GM18951 (cell line): ENCODE measurements around the gene FAM163B.

Experiments
- POLR2A ChIP-seq: IDR thresholded peaks from 4 replicates; pipeline ENCODE4 v1.6.1; 2011; ENCODE audit warnings: mild to moderate bottlenecking; ENCODE audit not compliant: insufficient read length, insufficient read depth; ENCODE audit errors: extremely low read depth
- in situ Hi-C: fragments of 300-500 bp; cut with MboI; formaldehyde crosslinking; loops from one replicate; pipeline ENCODE4 v1.12.0; 2022; ENCODE audit warnings: low sequenced_read_pairs, mixed read lengths, inconsistent platforms; ENCODE audit not compliant: unreplicated experiment

Gene FAM163B

DNA sequence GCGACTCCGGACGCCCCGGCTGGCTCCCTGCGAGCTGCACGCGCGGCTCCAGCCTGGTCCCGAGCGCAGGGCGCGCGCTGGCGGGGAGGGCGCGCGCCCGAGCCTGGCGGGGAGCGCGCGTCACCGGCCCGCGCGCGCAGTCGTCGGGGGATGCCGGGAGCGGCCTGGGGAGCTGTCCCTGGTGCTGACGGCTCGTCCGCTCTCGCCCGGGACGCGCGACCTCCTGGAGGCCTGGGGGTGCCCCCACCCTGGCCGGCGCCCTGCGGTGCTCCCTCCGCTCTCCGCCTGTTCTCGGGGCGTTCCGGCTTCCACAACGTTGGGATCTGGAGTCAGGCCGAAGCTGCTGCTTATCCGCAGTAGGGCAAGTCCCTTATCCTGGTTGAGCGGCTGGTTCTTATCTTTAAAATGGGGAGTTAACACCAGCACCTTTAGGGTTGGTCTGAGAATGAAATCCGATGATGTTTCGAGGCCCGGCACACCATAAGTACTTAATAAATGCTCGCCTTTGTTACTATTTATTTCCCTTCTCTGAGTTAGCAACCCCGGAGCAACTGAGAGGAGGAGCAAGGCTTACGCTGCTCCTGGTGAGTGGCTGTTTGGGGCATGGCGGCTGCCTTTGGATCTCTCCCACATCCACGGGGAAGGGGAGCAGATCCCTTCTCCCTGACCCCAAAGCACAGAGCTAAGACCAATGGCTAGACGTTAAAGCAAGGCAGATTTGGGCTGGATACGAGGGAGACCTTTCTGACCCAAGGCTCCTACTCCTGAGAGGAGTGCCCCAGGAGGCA, at the start of gene FAM163B:
FAM163B (minus strand) TSS at position 79 of the 788 bp plus-strand sequence. CDS start 29,166 bp downstream, outside the sequence.
- in situ Hi-C loops, result no loop called here
- no peak for TF ChIP-seq POLR2A

GRCh38 chr9:133657120-133657661, 48.0 kb upstream of the FAM163B start:
- in situ Hi-C loops, result no loop called here
- no peak for TF ChIP-seq POLR2A

DNA sequence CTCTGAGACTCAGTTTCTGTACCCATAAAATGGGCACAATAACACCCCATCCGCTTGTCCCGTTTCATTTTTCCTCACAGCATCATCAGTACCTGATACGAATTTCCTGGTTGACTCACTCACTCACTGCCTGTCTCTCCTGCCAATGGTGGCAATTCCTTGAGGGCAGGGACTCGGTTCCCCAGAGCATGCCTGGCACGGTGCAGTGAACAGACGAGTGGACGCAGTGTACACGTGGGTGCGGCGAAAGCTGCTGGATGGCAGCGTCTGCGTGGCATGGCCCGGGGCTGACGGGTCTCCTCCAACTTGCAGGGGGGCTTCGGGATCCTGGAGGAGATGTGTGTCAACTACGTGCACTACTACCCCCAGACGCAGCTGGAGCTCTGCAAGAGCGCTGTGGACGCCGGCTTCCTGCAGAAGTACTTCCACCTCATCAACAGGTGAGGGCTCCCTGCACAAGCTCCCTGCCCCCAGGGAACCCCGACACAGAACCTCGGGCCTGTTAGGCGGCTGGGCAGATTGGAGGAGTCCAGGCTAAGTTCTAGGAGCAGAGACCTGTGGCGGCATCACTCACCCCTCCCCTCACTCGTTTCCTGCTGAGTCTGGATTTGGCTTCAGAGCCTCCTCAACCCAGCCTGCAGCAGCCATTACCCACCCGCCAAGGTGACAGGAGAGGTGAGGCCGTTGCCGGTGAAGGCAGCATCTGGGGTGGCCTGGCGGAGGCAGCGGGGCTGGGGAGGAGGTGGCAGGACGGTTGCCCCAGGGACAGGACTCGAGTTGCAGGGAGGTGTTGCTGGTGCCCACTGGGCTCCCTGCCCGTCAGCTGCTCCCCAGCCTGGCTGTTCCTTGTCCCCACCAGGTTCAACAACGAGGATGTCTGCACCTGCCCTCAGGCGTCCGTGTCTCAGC, 47.3 kb upstream of the FAM163B start:
- in situ Hi-C loops, result no loop called here
- no peak for TF ChIP-seq POLR2A

DNA sequence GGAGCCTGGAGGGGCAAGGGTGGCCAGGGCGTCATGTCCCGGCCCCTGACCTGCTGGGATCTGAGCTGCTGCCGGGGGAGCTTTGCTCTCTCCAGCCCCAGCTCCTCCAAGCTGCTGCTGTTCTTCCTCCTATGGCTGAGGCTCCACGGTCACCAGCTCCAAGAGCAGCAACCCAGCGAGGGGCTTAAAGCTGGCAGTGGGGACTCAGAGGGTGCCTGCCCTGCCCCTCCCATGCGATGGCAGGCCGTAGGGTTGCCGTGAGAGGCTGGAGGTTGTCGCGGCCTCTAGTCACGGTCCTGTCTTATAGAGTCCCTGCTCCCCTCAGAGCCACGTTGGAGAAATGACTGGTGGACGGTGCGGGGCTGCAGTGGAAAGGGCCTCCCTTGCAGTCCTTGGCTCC, 46.5 kb upstream of the FAM163B start:
- TF ChIP-seq POLR2A, result no peak
- in situ Hi-C loops, result no loop called here

- TF ChIP-seq POLR2A, result no peak
- in situ Hi-C loops, result no loop called here
Measured at GRCh38 chr9:133654736-133655657, 45.8 kb upstream of the FAM163B start.

- in situ Hi-C loops, result no loop called here
Measured at GRCh38 chr9:133653638-133654037, 44.4 kb upstream of the FAM163B start.

DNA sequence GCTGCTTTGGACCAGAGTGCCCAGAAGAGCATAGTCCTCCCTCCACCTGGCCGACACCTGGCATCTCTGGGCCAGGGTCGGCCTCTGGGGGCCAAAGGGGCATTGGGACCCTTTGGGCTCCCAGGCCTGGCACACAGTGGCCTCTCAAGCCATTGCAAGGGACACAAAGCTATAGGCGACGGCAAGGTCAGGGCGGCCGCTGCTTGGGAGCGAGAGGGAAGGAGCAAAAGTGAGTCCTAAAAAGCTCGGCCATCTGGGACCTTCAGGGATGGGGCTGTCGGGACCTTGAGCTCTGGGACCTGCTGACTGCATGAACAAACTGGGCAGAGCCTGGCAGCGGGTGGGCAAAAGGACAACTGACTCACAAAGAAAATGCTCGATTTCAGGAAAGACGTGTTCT, 40.8 kb upstream of the FAM163B start:
- in situ Hi-C loops, result no loop called here
- no peak for TF ChIP-seq POLR2A

More at GRCh38 chr9:133653638-133654037, 44.4 kb upstream of the FAM163B start:
- no peak for TF ChIP-seq POLR2A

DNA sequence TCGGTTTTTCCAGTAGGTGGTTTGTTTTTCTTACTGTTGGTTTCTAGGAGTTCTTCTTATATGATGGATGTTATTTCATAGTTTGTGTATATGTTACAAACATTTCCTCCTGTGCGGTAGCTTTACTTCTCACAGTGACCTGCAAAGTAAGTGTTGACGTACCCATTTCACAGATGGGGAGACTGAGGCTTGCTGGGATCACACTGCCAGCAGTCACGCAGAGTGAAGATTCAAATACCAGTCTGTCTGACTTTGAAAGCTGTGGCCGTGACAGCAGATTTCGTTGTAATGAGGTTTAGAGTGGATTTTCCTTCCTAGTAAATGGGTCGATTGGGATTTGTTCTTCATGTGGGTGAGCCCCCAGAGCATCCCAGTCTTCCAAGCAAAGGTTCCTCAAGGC, 40.0 kb upstream of the FAM163B start:
- in situ Hi-C loops, result no loop called here
- TF ChIP-seq POLR2A, result no peak

DNA sequence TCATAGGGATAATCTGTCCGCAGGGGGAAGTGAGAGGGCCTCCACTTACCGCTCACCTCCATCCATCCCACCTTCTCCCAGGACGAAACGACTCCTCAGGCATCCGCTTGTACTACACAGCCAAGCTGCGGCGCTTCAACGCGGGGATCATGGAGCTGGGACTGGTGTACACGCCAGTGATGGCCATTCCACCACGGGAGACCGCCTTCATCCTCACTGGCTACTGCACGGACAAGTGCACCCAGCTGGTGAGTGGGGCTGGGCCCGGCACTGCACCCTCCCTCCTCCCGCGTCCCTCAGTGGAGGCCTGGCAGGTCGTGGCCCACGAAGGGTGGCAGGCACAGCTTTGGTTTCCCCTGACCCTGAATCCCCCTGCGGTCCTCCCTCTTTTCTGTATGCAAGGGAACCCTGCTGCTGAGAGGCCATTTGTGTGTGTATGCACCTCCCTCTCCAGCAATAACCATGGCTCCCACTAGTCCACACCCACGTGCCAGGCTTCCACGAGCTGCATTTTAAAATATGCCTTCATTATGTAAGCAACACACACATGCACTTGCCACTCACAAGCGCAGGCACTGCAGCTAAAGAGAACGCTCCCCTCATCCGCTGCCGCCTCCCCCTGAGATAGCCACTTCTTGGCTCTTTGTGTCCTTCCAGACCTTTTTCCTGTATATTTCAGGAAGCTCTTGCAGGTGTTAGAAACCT, 38.7 kb upstream of the FAM163B start:
- TF ChIP-seq POLR2A, result no peak
- in situ Hi-C loops, result no loop called here

GRCh38 chr9:133647148-133647547, 38.0 kb upstream of the FAM163B start:
- no peak for TF ChIP-seq POLR2A

DNA sequence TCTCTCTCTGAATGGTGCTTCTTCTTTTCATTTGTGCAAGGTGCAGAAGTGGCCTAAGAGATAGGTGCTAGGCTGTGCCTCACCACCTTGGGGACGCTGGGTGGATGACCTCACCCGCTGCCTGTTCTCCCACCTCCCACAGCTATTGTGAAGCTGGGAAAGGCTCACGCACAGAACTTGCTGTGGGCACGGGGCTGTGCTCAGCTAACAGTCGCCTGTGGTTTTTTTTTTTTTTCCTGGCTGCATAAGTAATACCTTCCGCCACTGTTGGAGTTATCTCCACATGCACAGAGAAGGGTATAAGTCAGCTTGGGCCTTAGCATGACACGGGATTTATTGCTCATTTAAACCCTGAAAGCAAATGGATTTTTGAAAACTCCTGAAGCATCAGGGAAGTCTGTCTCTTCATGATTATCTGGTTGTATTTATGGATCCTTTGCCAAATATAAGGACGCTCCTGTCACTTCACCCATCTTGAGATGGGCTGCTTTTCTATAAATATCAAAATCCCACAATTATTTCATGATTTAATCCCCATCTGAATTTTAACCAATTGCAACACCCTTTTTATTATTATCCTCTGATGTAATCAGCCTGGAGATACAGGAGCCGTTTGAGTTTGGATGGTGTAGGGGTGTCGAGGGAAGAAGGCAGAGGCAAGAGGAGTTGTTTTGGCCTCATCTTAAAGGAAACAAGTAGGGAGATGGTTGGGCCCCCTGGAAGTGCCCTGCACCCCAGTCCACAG, 36.0 kb upstream of the FAM163B start:
- TF ChIP-seq POLR2A, result no peak
- in situ Hi-C loops, result no loop called here

More at GRCh38 chr9:133647148-133647547, 38.0 kb upstream of the FAM163B start:
- in situ Hi-C loops, result no loop called here
